NCI-H82 (cell line): Measurements from ENCODE around the gene NDUFB8.
A peak's percentile ranks its signal among the peaks of the same experiment; 100 is the strongest.

Experiments used
- DNase-seq: peaks from one replicate; lab custom pipeline; 2025; lab: John Stamatoyannopoulos, UW

NDUFB8 gene

GRCh38 chr10:100535715-100536353 lies 6.2 kb upstream of the NDUFB8 start, which contains the start of gene HIF1AN:
Gene HIF1AN, plus strand, starts transcription at chr10:100535943. Its CDS starts 16 bp downstream, at chr10:100535959.
- DNase-seq, result peak; percentile 97

DNA sequence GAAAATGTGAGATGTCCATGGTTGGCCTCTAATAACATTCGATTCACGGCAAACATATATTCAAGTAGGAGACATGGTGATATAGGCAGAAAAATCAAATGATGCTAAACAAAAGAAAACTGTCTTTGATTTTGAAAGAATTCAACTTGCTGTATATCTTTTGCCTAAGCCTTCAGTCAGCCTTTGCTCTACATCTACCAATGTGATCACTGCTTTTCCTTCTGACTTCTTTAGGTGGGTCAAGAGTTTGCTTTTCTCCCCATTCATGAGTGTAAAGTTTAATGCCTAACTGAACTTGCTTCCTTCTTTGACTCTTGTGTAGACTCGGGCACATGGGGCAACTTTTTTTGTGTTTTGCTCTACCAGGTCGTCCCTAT lies 5.7 kb upstream of the NDUFB8 start:
- DNase-seq, result no peak

DNA sequence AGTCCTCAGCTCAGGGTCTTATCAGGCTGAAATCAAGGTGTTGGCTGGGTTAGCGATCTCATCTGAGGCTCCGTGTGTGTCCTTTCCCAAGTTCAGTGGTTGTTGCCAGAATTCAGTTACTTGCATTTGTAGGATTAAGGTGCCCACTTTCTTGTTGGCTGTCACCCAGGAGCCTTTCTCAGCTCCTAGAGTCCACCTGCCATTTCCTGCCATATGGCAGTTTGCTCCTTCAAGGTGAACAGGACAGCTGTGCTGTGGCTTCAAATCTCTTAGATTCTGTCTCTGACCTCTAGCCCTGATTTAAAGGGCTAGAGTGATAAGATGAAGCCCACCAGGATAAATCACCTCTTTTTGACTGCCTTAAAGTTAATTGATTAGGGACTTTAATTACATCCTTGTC lies 5.1 kb upstream of the NDUFB8 start:
- peak; percentile 85 for DNase-seq

DNA sequence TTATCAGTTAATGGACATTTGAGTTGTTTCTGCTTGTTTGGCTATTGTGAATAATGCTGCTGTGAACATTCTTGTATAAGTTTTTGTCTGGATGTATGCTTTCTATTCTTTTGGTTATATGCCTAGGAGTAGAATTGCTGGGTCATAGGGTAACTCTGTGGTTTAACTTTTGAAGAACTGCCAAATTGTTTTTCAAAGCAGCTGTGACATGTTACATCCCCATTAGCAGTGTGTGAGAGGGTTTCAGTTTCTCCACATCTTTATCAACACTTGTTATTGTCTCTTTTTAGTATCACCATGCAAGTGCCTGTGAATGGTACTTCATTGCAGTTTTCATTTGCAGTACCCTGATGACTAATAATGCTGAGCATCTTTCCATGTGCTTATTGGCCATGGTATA lies 2.1 kb upstream of the NDUFB8 start:
- no peak for DNase-seq

DNA sequence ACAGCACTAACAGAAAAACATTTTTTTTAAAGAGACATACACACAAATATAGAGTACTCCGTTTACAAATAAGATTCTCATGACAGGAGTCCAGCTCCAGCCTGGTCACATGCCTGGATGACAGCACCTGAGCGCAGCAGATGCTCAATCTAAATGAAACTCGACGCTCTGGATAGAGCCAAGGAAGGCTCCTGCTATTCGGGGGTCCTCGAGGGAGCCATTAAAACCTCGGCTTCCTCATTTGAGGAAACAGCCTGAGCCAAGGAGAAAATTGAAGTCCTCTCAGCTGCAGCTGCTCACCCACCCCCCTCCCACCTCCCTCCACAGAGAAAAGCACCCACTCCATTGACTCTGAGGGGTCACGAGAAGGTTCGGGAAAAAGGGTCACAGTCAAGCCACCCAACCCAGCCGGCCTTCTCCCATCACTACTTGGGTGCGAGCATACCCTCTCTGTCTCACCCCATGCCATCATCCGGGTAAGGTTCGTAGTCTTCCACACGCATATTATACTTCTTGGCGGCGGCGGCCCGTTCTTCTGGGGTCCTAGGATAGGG lies 673 bp downstream of the NDUFB8 start:
- DNase-seq, result peak; percentile 45

- DNase-seq, result no peak
Observed at GRCh38 chr10:100528123-100528886, 1.4 kb downstream of the NDUFB8 start.

- DNase-seq, result peak; percentile 2
Observed at GRCh38 chr10:100524638-100525037, 5.0 kb downstream of the NDUFB8 start.

- no peak for DNase-seq
Observed at GRCh38 chr10:100524206-100524605, 5.5 kb downstream of the NDUFB8 start.

GRCh38 chr10:100522945-100523344 lies 6.7 kb downstream of the NDUFB8 start:
- no peak for DNase-seq

DNA sequence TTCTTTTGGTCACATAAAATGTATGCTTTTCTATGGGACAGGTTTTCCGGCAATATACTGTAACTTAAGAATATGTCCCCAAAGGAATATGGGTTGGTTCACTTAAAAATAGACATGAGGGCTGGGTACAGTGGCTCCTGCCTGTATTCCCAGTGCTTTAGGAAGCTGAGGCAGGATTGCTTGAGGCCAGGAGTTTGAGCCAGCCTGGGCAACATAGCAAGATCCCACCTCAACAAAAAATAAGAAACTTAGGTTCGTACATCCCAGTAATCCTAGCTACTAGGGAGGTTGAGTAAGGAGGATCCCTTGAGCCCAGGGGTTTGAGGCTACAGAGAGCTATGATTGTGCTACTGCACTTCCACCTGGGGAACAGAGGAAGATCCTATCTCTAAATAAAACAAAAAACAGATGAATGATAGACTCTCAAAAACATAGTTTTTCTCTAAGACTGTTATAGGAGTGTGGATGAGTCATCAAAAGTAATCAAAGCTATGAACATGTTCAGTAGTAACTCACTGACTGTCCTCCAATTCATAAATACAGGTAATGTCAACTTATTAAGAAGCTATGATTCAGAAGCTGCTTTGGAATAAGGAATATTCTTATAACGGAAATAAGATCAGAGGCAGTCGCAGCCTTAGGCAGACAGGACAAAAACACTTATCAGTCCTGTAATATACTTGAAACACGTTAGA lies 7.4 kb downstream of the NDUFB8 start:
- DNase-seq, result no peak

DNA sequence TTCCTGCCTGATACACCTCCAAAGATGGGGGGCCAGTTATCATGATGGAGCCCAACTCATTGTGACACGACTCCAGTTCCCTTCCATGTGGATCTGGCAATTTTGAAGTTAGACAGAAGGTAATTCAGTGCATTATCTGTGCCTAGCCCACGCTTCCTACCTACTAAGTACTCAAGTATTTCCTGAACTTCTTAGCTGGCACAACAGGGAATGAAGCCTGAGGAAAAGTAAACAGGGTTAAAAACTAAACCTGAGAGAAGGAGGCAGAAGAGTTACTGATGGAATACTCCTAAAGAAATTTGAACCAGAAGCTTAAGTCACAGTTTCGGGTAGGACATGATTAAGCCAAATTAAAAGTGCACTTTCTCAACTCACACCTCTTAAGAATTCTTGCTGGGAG lies 8.9 kb downstream of the NDUFB8 start:
- DNase-seq, result no peak

DNA sequence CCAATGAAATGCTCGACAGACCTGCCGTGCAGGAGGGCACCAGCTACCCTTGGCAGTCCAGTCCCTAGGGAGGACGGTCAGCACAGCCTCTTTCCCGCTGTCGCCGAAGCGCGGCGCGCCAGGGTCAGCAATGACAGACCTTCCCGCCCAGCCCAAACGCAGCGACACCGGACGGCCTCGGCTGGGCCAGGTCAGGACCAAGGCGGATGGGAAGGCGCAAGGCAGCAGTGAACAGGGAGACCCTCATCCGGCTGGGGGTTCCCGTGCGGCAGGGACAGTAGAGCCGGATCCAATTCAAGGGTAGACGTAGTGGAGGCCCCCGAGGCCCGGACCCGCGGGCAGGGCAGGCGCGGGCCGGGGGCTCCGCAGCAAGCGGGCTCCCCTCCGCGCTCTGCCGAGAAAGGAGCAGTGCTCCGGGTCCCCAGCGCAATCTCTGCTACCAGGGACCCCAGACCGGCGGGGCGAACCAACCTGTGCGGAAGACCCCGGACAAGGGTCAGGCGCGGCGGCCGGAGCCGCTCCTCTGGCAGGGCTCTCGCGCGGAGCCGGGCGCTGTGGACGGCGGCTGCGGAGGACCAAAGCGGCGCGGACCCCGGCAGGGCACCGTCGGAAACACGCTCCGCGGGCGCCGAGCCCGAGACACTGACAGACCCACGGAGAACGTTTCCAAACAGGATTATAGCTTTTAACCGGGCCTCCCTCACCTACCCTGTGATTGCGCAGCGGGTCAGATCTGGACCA lies 10.2 kb downstream of the NDUFB8 start, which contains the start of gene SEC31B:
TSS of gene SEC31B (minus strand) at position 551 of the 741 bp plus-strand sequence. CDS start 2,909 bp downstream, outside the sequence.
- peak; percentile 51 for DNase-seq

DNA sequence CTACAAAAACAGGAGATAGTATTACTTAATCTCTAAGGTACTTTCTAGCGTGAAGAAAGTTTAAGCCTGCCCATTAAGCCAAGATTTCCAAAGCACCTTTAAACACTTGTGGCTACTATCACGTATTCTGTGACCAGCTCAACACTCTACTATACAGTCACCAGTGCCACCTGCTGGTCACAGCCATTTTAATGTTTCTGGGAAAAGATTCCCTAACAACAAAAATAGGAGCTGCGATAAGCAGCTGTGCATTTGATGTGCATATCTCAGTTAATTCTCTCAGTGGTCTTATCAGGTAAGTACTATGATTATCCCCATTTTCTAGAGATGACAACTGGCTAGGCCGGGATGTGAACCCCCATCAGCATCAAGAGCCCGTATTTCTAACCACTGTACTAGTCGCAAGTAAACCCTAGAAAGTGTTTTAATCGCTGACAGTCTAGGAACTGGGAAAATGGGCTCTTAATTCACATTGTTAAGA lies 10.9 kb downstream of the NDUFB8 start:
- peak; percentile 86 for DNase-seq

DNA sequence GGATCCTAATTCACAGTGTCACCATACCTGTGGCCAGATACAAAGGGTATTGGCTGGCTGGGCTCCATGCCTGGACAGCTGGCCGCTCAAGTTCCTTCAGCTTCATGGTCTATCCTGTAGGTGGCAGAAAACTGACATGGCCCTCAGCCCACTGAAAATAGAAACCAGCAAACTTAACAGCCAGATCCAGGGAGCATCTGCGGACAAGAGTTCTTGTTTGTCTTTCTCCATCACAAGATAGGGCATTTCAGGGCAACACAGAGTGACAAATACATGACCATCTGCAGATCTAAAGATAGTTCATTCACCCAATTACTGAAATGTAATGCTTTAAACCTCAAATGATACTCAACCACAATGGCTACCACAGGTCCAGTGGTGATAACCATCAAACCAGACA lies 12.8 kb downstream of the NDUFB8 start:
- peak; percentile 61 for DNase-seq

- no peak for DNase-seq
Observed at GRCh38 chr10:100515612-100516011, 14.1 kb downstream of the NDUFB8 start.

DNA sequence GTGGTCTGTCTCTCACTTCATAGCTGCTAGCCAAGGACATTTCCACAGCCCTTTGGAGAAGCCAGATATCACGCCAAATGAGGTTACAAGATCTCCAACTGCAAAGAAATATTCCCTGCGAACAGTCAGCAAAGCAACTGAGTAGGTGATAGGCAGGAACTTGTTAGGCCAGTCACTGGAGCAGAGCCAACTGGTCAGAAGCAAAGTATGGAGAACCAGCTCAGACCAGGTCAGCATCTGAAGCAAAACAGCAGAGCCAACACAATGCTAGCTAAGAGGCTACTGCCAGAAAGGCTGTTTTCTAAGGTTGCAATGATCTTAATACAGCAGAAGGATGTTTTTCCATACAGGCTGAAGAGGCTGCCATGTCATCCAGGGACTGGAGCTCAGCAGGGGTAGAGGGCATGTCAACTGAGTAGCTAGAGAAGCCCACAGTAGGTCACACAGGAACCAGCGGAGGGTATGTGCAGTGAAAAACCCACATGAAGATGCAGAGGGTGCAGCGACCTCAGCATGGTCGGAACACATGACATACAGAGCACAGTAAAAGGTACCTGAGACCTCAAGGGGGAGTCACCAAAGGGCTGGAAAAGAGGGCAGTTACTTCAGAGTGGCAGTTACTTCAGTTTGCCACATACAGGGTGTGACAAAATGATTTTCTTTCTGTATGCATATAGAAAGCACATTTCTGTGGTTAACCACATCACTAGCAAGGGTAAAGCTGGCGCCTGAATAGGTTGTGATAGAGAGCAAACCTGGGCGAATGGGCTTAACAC lies 18.9 kb downstream of the NDUFB8 start:
- no peak for DNase-seq

DNA sequence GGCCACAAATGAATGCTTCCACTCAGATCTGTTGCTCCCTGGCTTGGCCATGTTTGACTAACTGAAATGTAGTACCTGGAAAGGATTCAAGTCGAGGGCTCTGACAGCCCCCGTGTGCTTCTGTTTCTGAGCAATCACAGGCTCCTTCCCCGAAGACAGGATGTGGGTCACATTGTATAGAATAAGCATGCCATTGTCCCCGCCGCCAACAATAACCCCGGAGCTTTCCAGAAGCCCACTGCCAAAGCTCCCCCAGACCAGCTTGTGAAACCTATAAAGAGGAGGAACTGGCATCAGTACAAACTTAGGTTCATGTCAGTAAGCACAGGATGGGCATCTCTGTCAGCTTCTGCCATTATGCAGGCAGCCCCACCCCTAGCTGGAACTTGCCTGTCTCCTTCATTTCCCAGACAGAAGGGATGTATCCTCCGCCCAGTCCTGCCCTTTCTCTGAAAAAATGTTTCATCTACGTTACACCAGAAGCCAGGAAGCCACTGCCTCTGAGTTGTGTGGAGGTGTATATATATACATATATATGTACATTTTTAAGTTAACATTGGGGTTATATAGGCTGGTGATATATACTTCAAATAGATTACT lies 20.3 kb downstream of the NDUFB8 start:
- no peak for DNase-seq

GRCh38 chr10:100508691-100509150 lies 20.9 kb downstream of the NDUFB8 start:
- peak; percentile 73 for DNase-seq

- DNase-seq, result no peak
Observed at GRCh38 chr10:100508266-100508665, 21.4 kb downstream of the NDUFB8 start.

- no peak for DNase-seq
Observed at GRCh38 chr10:100507357-100507732, 22.3 kb downstream of the NDUFB8 start.
